Measurements from ENCODE around the gene JSRP1.

JSRP1 gene

DNA sequence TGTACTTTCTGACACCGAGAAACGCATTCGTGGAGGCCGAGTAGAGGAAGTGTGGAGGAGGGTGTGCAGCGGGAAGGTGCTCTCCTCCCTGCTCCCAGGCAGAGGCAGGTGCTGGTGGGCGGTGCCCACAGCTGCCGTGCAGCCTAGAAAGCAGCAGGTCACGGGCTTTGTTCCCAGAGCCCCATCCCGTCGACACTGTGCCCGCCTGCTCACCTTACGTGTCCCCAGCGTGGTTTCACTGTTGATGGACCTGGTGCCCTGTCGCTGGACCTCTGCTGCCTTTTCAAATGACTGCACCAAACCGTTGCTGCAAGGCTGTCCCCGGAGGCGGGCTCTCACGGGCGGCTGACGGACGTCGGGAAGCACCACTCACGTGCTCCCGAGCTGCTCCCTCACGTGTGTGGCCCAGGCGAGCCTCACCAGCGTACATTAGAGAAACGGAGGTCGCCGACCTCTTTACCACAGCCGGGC lies 40.9 kb downstream of the JSRP1 start:
- no peaks in the 10 kb centered on the region for H3K27me3 Mint-ChIP-seq
- peaks cover 35% of the 10 kb centered on the region for H3K36me3 Mint-ChIP-seq (ENCODE audit: low read depth)
- H3K4me1 Mint-ChIP-seq (ENCODE audit: low read depth) = no peaks in the 10 kb centered on the region
- H3K4me3 Mint-ChIP-seq = no peak overlapping the region
- peak overlapping the region; percentile 6 for H3K27ac Mint-ChIP-seq
- no peaks in the 10 kb centered on the region for H3K9me3 Mint-ChIP-seq

DNA sequence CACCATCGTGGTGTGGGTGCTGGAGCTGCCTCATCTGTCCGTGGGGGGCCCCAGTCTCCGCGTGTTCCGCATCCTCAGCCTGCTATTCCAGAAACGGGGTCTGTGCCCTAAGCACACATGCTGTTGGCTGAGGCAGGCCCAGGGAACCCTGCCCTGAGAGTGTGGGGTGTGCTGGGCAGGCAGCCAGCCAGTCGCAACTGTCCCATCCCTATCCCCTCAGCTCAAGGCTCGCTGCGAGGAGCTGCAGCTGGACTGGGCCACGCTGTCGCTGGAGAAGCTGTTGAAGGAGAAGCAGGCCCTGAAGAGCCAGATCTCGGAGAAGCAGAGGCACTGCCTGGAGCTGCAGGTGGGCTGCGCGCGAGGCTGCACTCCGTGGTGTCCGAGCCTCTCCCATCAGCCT lies 42.0 kb downstream of the JSRP1 start:
- Mint-ChIP-seq H3K9me3 (no peaks in the 10 kb centered on the region), H3K4me1 (ENCODE audit: low read depth) (no peaks in the 10 kb centered on the region), H3K27ac (no peak overlapping the region), H3K4me3 (no peak overlapping the region), H3K27me3 (no peaks in the 10 kb centered on the region), H3K36me3 (ENCODE audit: low read depth) (peaks cover 35% of the 10 kb centered on the region)

GRCh38 chr19:2213799-2214198 lies 42.4 kb downstream of the JSRP1 start:
- Mint-ChIP-seq H3K27me3 (no peaks in the 10 kb centered on the region), H3K9me3 (no peaks in the 10 kb centered on the region), H3K4me1 (ENCODE audit: low read depth) (no peaks in the 10 kb centered on the region), H3K36me3 (ENCODE audit: low read depth) (peaks cover 35% of the 10 kb centered on the region), H3K4me3 (no peak overlapping the region), H3K27ac (no peak overlapping the region)

- H3K27ac Mint-ChIP-seq = no peak overlapping the region
- no peaks in the 10 kb centered on the region for H3K9me3 Mint-ChIP-seq
- no peak overlapping the region for H3K4me3 Mint-ChIP-seq
- H3K36me3 Mint-ChIP-seq (ENCODE audit: low read depth) = peaks cover 35% of the 10 kb centered on the region
- H3K4me1 Mint-ChIP-seq (ENCODE audit: low read depth) = no peaks in the 10 kb centered on the region
- H3K27me3 Mint-ChIP-seq = no peaks in the 10 kb centered on the region
These were observed 43.1 kb downstream of the JSRP1 start for GRCh38 chr19:2212861-2213711.

- Mint-ChIP-seq H3K4me1 (ENCODE audit: low read depth) (no peaks in the 10 kb centered on the region), H3K27me3 (no peaks in the 10 kb centered on the region), H3K4me3 (no peak overlapping the region), H3K9me3 (no peaks in the 10 kb centered on the region), H3K36me3 (ENCODE audit: low read depth) (peaks cover 29% of the 10 kb centered on the region), H3K27ac (no peak overlapping the region)
These were observed 45.1 kb downstream of the JSRP1 start for GRCh38 chr19:2210987-2211740.

- H3K4me1 Mint-ChIP-seq (ENCODE audit: low read depth) = no peaks in the 10 kb centered on the region
- no peaks in the 10 kb centered on the region for H3K9me3 Mint-ChIP-seq
- H3K27ac Mint-ChIP-seq = no peak overlapping the region
- peaks cover 27% of the 10 kb centered on the region for H3K36me3 Mint-ChIP-seq (ENCODE audit: low read depth)
- no peak overlapping the region for H3K4me3 Mint-ChIP-seq
- H3K27me3 Mint-ChIP-seq = no peaks in the 10 kb centered on the region
These were observed 46.0 kb downstream of the JSRP1 start for GRCh38 chr19:2210206-2210605.

- Mint-ChIP-seq H3K4me1 (ENCODE audit: low read depth) (no peaks in the 10 kb centered on the region), H3K27me3 (no peaks in the 10 kb centered on the region), H3K36me3 (ENCODE audit: low read depth) (peaks cover 29% of the 10 kb centered on the region), H3K27ac (no peak overlapping the region), H3K4me3 (no peak overlapping the region), H3K9me3 (no peaks in the 10 kb centered on the region)
These were observed 46.8 kb downstream of the JSRP1 start for GRCh38 chr19:2209408-2209807.

GRCh38 chr19:2208975-2209374 lies 47.2 kb downstream of the JSRP1 start:
- Mint-ChIP-seq H3K4me1 (ENCODE audit: low read depth) (no peaks in the 10 kb centered on the region), H3K4me3 (no peak overlapping the region), H3K36me3 (ENCODE audit: low read depth) (peaks cover 33% of the 10 kb centered on the region), H3K27me3 (no peaks in the 10 kb centered on the region), H3K9me3 (no peaks in the 10 kb centered on the region), H3K27ac (no peak overlapping the region)

GRCh38 chr19:2207991-2208860 lies 48.0 kb downstream of the JSRP1 start:
- no peak overlapping the region for H3K4me3 Mint-ChIP-seq
- H3K27ac Mint-ChIP-seq = no peak overlapping the region
- H3K36me3 Mint-ChIP-seq (ENCODE audit: low read depth) = peaks cover 36% of the 10 kb centered on the region
- H3K4me1 Mint-ChIP-seq (ENCODE audit: low read depth) = no peaks in the 10 kb centered on the region
- no peaks in the 10 kb centered on the region for H3K27me3 Mint-ChIP-seq
- H3K9me3 Mint-ChIP-seq = no peaks in the 10 kb centered on the region

GRCh38 chr19:2207008-2207407 lies 49.2 kb downstream of the JSRP1 start:
- H3K4me1 Mint-ChIP-seq (ENCODE audit: low read depth) = no peaks in the 10 kb centered on the region
- peaks cover 43% of the 10 kb centered on the region for H3K36me3 Mint-ChIP-seq (ENCODE audit: low read depth)
- H3K27ac Mint-ChIP-seq = peak overlapping the region; percentile 40
- no peaks in the 10 kb centered on the region for H3K9me3 Mint-ChIP-seq
- H3K4me3 Mint-ChIP-seq = no peak overlapping the region
- no peaks in the 10 kb centered on the region for H3K27me3 Mint-ChIP-seq

- Mint-ChIP-seq H3K27ac (no peak overlapping the region), H3K36me3 (ENCODE audit: low read depth) (peaks cover 37% of the 10 kb centered on the region), H3K4me3 (no peak overlapping the region), H3K4me1 (ENCODE audit: low read depth) (peaks cover 2% of the 10 kb centered on the region), H3K9me3 (no peaks in the 10 kb centered on the region), H3K27me3 (no peaks in the 10 kb centered on the region)
These were observed 53.9 kb downstream of the JSRP1 start for GRCh38 chr19:2202366-2202765.
